GM18502 (cell line): ENCODE results near the gene APOL6.

Source experiments
- ATAC-seq: cut with Tn5 transposase; IDR thresholded peaks from one replicate; pipeline ENCODE4 v1.9.1; 2021; ENCODE audit warnings: mild to moderate bottlenecking; ENCODE audit not compliant: unreplicated experiment, poor library complexity

APOL6 gene

DNA sequence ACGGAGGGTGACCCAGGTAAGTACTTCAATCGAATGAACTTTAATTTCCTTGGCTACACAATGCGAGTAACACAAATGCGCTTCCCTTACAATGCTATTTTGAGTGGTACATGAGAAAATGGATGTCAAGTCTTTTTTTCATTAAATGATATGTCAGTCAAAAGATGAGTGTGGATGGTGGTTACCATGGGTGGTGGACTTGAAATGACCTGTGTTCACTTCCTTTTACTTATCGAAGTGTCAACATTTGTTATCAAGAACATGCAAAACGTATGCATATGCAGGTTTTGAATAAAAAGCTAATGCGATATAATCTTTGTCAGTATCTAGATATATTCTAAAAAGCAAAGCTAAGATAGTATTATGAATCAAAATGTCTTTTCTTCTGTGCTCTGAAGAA, 60.7 kb downstream of the APOL6 start:
- no peak for ATAC-seq

DNA sequence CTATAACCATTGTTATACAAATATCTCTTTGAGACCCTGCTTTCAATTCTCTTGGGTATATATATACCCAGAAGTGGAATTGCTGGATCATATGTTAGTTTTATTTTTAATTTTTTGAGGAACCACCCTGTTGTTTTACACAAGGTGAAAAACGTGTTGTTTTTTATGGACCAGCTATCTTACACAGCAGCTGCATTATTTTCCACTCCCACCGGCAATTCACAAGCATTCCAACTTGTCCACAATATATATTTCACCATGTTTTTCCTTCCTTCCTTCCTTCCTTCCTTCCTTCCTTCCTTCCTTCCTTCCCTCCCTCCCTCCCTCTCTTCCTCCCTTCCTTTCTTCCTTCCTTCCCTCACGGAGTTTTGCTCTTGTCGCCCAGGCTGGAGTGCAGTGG, 63.1 kb downstream of the APOL6 start:
- no peak for ATAC-seq

DNA sequence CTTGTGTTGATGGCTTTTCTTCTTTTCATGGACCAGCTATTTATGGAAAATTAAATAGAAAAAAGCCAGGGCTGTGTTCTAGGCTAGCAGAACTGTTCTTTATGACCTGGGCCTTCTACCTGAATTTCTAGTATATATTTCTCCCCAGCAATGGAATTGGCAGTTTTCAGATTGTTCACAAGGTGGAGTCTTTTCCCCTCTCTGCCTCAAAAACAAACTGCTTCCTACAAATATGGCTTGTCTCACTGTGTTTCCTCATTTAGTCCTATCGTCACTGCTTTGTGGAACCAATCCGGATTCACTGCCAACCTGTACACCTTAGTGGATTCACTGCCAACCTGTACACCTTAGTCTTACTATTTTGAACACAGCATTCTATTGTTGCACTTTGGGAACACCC, 64.4 kb downstream of the APOL6 start:
- no peak for ATAC-seq

DNA sequence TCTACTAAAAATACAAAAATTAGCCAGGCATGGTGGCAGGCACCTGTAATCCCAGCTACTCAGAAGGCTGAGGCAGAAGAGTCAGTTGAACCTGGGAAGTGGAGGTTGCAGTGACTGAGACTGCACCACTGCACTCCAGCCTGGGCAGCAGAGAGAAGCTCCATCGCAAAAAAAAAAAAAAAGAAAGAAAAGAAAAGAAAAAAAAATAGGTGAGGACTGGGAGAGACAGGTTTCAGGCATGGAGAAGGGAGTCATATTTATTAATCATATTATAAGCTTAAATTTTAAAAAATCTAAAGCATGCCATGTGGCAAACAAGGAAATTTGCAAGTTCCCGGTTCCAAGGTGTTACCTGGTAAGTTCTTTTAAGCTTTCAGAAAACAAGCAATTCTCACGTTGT, 69.3 kb downstream of the APOL6 start, which contains the start of gene APOL5:
TSS of gene APOL5 (plus strand) at position 301 of the 400 bp plus-strand sequence. CDS start at position 301, 0 bp downstream.
- ATAC-seq = no peak
